Measurements from ENCODE around the gene UNC13D.
"Not testable (repeated sequence)": the region's sequence is repeated elsewhere in the genome, so short reads cannot be mapped to it uniquely, and the experiment has no call there.

UNC13D gene

DNA sequence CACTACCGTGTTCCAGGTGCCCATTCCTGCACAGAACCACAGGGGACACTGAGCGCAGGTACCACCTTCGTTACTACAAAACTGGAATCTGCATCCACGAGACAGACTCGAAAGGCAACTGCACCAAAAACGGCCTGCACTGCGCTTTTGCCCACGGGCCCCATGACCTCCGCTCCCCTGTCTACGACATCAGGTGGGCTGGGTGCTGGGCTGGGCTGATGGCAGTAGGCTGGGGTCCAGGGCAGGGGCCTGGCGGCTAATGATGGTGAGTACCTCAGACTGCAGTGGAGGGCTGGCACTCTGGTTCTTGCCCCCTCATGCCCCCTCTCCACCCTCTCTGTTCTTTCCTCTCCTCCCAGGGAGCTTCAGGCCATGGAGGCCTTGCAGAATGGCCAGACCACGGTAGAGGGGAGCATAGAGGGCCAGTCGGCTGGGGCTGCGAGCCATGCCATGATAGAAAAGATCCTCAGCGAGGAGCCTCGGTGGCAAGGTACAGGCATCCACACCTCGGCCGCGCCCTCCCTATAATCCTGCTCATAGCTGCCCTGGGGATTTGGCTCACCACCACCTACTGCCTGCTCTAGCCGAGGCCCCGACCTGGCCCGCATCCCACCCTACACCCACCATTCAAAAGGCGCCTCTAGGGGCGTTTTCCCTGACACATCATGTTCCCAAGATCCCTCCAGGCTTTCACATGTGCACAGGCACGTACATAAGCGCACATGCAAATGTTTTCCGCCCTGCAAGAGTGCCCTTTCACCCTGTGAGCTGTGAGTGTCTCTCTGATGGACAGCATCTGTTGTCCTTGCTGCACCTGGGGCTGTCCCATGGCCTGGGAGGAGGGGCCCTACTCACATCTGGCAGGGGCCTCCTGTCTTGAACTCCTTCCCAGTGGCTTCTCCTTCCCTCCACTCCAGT is 31.8 kb downstream of the UNC13D start:
- H3K27ac Mint-ChIP-seq: no peak overlapping the region
- no peak for DNase-seq
- H3K9me3 Mint-ChIP-seq: no peaks in the 10 kb centered on the region
- H3K4me3 Mint-ChIP-seq: no peak overlapping the region
- H3K27me3 Mint-ChIP-seq: no peaks in the 10 kb centered on the region
- no peaks in the 10 kb centered on the region for H3K4me1 Mint-ChIP-seq
- CTCF ChIA-PET: no interaction called here
- peaks cover 16% of the 10 kb centered on the region for H3K36me3 Mint-ChIP-seq

DNA sequence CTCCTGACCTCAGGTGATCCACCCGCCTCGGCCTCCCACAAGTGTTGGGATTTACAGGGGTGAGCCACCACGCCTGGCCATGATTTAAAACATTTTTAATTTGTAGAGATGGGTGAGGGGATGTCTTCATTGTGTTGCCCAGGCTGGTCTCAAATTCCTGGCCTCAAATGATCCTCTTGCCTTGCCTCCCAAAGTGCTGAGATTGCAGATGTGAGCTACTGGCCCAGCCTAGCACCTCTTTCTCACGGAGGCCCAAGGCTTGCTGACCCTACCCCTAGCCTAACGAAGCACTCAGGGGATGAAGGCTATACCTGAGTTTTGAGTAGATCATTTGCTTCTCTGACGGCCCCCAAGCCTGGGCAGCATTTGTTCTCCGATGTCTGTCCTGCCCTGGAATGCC is 33.0 kb downstream of the UNC13D start:
- Mint-ChIP-seq H3K27me3 (no peaks in the 10 kb centered on the region), H3K27ac (no peak overlapping the region), H3K4me3 (no peak overlapping the region), H3K36me3 (peaks cover 16% of the 10 kb centered on the region), H3K9me3 (no peaks in the 10 kb centered on the region), H3K4me1 (no peaks in the 10 kb centered on the region)
- CTCF ChIA-PET: no interaction called here
- no peak for DNase-seq

DNA sequence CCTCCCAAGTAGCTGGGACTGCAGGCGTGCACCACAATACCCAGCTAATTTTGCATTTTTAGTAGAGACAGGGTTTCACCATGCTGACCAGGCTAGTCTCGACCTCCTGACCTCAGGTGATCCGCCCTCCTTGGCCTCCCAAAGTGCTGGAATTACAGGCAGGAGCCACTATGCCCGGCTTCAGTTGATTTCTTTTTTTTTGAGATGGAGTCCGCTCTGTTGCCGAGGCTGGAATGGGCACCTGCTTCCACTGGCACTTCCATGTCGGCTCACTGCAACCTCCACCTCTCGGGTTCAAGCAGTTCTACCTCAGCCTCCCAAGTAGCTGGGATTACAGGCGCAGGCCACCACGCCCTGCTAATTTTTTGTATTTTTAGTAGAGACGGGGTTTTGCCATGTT is 33.4 kb downstream of the UNC13D start:
- H3K27ac Mint-ChIP-seq, CTCF ChIA-PET, H3K4me3 Mint-ChIP-seq, H3K27me3 Mint-ChIP-seq, DNase-seq, H3K9me3 Mint-ChIP-seq, H3K4me1 Mint-ChIP-seq: not testable (repeated sequence)
- H3K36me3 Mint-ChIP-seq: peaks cover 15% of the 10 kb centered on the region

DNA sequence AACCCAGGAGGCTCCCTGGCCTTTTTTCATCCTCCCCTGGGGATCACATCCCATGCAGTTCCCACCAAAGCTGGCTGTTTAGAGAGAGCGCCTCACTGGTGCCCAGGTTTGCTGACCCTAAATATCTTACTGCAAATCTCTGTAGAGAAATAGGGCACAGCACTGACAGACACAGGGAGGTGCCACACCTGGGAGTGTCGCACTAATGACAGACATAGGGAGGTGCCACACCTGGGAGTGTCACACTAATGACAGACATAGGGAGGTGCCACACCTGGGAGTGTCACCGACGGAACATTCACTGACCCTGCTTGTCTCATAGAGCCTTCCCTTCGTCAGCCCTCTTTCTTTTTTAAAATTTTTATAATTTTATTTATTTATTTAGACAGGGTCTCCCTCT is 34.0 kb downstream of the UNC13D start:
- Mint-ChIP-seq H3K27me3 (no peaks in the 10 kb centered on the region), H3K4me3 (no peak overlapping the region), H3K36me3 (peaks cover 13% of the 10 kb centered on the region), H3K4me1 (no peaks in the 10 kb centered on the region), H3K27ac (no peak overlapping the region), H3K9me3 (no peaks in the 10 kb centered on the region)
- CTCF ChIA-PET: interaction anchor here (0.9 kb wide), 1 partner anchor 17 kb away, joined by 3 read pairs; no protein-coding TSS in a partner anchor
- no peak for DNase-seq

DNA sequence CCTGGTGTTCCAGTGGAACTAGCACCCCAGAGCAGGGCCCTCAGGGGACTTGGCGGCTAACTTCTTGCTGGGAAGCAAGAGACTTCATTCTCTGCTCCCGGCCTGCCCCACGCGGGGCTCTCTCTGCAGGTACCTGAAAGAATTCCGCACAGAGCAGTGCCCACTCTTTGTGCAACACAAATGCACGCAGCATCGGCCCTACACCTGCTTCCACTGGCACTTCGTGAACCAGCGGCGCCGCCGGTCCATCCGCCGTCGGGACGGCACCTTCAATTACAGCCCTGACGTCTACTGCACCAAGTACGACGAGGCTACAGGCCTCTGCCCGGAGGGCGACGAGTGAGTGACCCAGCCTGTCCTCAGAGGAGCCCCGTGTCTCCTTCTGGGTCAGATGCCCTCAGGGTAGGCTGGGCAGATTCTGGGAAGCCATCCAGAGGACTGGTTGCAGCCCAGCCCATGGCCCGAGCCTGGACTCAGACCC is 34.5 kb downstream of the UNC13D start:
- no peak for DNase-seq
- Mint-ChIP-seq H3K36me3 (peaks cover 13% of the 10 kb centered on the region), H3K27me3 (no peaks in the 10 kb centered on the region), H3K4me3 (no peak overlapping the region), H3K4me1 (no peaks in the 10 kb centered on the region), H3K27ac (no peak overlapping the region), H3K9me3 (no peaks in the 10 kb centered on the region)
- CTCF ChIA-PET: interaction anchor here (0.9 kb wide), 1 partner anchor 17 kb away, joined by 3 read pairs; no protein-coding TSS in a partner anchor

DNA sequence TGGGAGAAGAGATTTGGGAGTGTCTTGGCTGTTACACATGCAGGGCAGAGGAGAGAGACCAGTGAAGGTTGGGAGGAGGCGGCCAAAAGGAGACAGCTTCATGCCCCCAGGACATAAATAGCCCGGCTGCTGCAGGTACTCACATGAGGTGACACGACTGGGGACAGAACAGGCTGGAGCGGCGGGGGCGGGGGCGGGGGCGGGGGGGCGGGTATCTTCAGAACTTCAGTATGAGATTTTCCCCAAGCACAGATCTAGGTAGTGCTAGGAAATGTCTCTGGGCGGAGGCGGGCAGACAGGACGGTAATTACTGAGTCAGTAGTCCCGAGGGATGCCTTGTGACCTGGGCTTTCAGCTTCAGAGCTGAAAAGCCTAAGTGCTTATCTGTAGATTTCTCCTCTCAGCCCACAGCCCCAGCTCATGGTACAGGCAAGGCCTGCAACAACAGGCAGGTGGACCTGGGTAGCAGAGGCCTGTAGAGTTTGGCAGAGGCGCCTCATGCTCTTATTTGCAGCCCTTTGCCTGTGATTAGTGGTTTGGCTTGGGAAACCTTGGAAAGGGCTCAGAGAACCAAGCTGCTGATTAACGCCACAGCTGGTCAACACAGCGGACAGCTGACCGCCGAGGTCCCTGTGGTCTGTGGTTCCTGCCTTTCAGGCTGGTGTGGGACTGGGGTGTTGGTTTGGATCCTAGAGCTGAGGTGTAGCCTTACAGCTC is 35.1 kb downstream of the UNC13D start:
- Mint-ChIP-seq H3K4me3 (no peak overlapping the region), H3K27ac (no peak overlapping the region), H3K27me3 (no peaks in the 10 kb centered on the region), H3K36me3 (peaks cover 11% of the 10 kb centered on the region), H3K9me3 (no peaks in the 10 kb centered on the region), H3K4me1 (peaks cover 1% of the 10 kb centered on the region)
- no peak for DNase-seq
- CTCF ChIA-PET: interaction anchor here (0.9 to 1.4 kb wide), 3 partner anchors 9 to 38 kb away, joined by 3 to 7 read pairs (median 5); no protein-coding TSS in a partner anchor

DNA sequence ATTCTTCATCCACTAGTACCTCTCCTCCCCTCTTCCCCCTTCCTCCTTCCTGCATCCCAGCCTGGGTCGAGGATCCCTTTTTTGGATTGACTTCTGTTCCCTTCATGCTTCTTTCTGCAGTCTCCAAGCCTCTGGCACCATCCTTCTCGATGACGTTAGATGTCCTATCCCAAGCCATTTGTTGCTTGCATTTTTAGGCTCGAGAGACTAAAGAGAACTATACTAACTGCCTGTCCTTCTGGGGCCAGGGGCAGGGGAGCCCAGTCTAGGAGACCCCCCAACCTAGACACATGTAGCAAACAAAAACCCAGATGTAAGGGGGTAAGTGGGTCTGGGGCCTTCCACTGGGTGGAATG is 35.7 kb downstream of the UNC13D start:
- CTCF ChIA-PET: interaction anchor here (1.0 to 1.5 kb wide), 4 partner anchors 9 to 69 kb away, joined by 5 to 7 read pairs (median 5); no protein-coding TSS in a partner anchor
- DNase-seq: no peak
- Mint-ChIP-seq H3K4me3 (no peak overlapping the region), H3K36me3 (peaks cover 8% of the 10 kb centered on the region), H3K4me1 (peaks cover 6% of the 10 kb centered on the region), H3K9me3 (no peaks in the 10 kb centered on the region), H3K27ac (no peak overlapping the region), H3K27me3 (no peaks in the 10 kb centered on the region)

DNA sequence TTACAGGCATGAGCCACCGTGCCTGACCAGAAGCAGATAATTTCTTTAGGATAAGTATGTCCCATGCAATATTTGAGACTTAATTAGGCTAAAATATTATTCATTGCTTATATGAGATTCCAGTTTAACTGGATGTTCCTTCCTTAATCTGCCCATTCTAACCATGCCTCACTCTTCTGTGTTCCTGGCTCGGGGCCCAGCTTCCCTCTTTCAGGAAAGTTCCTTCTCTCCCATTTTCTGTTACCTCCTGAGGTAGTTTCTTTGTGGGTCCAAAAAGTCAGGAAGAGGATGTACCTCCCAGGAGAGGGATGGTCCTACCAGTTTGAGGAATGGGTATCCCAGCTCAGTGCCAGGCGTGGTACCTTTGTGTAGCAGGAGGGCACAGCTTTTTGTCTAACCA is 36.3 kb downstream of the UNC13D start:
- no peak for DNase-seq
- CTCF ChIA-PET: interaction anchor here (1.0 to 1.5 kb wide), 4 partner anchors 8 to 69 kb away, joined by 5 to 7 read pairs (median 5); no protein-coding TSS in a partner anchor
- Mint-ChIP-seq H3K36me3 (peaks cover 7% of the 10 kb centered on the region), H3K9me3 (no peaks in the 10 kb centered on the region), H3K4me1 (peaks cover 10% of the 10 kb centered on the region), H3K27me3 (no peaks in the 10 kb centered on the region), H3K4me3 (no peak overlapping the region), H3K27ac (peak overlapping the region; percentile 63)

DNA sequence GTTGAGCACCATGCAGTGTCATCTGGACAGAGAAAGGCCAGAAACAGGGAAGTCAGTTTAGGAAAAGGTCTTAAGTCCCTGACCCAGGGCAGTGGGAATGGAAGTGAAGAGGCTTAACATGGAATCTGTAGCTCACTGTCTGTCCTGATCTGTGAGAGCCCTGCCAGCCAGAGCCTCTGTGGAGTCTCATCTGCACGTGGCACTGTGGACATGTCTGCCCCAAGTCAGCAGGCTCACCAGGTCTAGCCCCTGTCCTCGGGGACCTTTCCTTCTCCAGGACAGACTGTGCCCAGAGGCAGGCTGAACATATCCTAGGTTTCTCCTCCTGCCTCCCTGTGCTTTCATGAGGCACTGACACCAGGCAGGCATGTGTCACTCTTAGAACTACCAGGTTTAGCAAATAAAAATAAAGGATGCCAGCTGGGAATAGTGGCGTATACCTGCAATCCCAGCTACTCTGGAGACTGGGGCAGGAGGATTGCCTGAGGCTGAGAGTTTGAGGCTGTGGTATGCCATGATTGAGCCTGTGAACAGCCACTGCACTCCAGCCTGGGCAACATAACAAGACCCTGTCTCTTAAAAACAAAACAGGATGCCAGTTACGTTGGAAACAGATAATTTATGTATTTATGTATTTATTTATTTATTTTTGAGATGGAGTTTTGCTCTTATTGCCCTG is 37.2 kb downstream of the UNC13D start:
- no peak for DNase-seq
- H3K4me1 Mint-ChIP-seq: peaks cover 10% of the 10 kb centered on the region
- H3K36me3 Mint-ChIP-seq: peaks cover 1% of the 10 kb centered on the region
- CTCF ChIA-PET: interaction anchor here (1.5 kb wide), 1 partner anchor 70 kb away, joined by 5 read pairs; no protein-coding TSS in a partner anchor
- no peaks in the 10 kb centered on the region for H3K27me3 Mint-ChIP-seq
- H3K9me3 Mint-ChIP-seq: no peaks in the 10 kb centered on the region
- no peak overlapping the region for H3K4me3 Mint-ChIP-seq
- H3K27ac Mint-ChIP-seq: no peak overlapping the region

DNA sequence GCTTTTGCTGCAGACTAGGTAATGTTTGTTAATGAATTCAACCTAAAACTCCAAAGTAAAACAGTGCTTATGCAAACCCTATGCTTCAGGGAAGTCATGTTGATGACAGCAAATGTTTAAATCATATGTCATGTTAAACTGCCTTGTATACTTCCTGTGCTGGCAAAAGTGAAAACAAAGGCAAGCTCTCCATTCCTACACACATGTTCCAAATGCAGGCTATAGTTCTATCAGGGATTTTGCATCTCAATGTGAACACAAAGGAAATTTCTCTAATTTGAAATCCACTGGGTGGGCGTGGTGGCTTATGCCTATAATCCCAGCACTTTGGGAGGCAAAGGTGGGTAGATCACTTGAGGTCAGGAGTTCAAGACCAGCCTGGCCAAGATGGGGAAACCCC is 40.3 kb downstream of the UNC13D start:
- Mint-ChIP-seq H3K27ac (peak overlapping the region; percentile 60), H3K36me3 (peaks cover 8% of the 10 kb centered on the region), H3K9me3 (no peaks in the 10 kb centered on the region), H3K27me3 (no peaks in the 10 kb centered on the region), H3K4me3 (no peak overlapping the region), H3K4me1 (peaks cover 10% of the 10 kb centered on the region)
- DNase-seq: no peak
- CTCF ChIA-PET: interaction anchor here (0.7 to 1.2 kb wide), 5 partner anchors 10 to 170 kb away, joined by 3 read pairs; no protein-coding TSS in a partner anchor

DNA sequence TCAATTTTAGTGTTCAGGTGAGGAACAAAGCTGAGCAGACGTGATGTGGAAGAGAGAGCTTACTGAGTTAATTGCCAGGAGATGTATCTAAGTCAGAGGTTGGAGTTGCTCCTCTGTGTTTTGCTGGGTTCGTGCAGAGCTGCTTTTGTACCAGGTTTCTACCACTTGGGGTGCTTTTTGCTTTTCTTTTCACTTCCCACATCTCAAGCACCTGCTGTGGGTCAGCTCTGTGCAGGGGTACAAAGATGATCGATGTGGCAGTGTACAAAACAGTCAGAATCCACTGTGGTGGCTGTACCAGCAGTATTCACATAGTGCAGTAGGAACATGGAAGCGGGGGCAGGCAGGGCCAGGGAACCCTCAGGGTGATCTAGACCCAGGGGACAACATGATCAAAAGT is 44.8 kb downstream of the UNC13D start:
- Mint-ChIP-seq H3K27ac (no peak overlapping the region), H3K27me3 (no peaks in the 10 kb centered on the region), H3K4me1 (peaks cover 10% of the 10 kb centered on the region), H3K4me3 (no peak overlapping the region), H3K9me3 (no peaks in the 10 kb centered on the region), H3K36me3 (peaks cover 14% of the 10 kb centered on the region)
- no peak for DNase-seq
- CTCF ChIA-PET: interaction anchor here (0.6 to 2.8 kb wide), 3 partner anchors 9 to 28 kb away, joined by 3 to 11 read pairs (median 7); no protein-coding TSS in a partner anchor

DNA sequence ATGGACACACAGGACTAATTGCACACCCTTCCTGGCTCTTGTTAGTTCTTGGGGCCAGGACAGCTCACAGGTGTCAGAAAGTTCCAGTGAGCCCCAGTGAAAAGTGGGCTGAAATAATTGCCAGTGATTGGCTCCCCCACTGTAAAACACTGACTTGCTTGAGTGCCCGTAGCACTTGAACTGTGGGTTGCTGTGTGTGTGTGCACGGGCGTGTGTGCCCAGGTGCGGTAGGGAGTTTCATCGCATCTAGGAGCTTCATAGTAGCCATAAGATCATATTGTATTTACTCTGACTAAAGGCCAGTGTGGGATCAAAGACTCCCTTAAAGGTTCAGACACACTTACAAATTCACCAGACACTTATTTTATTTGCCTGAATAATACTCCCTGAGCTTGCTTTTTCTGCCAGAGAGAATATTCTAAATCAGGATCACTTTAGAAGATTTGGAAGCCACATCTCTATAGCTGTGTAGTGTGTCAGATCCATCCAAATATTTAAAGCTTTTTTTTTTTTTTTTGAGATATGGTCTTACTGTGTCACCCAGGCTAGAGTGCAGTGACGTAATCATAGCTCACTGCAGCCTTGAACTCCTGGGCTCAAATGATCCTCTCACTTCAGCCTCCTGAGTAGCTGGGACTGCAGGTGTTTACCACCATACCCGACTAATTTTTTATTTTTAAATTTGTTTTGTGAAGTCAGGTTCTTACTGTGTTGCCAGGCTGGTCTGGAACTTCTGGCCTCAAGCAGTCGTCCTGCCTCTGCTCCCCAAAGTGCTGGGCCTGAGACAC is 48.2 kb downstream of the UNC13D start:
- no peak overlapping the region for H3K4me3 Mint-ChIP-seq
- DNase-seq: no peak
- peaks cover 27% of the 10 kb centered on the region for H3K36me3 Mint-ChIP-seq
- CTCF ChIA-PET: interaction anchor here (1.3 to 3.3 kb wide), 3 partner anchors 10 to 47 kb away, joined by 3 to 9 read pairs (median 8); partner anchors contain the start of gene GALK1
- H3K9me3 Mint-ChIP-seq: no peaks in the 10 kb centered on the region
- H3K4me1 Mint-ChIP-seq: peaks cover 14% of the 10 kb centered on the region
- H3K27ac Mint-ChIP-seq: no peak overlapping the region
- no peaks in the 10 kb centered on the region for H3K27me3 Mint-ChIP-seq

DNA sequence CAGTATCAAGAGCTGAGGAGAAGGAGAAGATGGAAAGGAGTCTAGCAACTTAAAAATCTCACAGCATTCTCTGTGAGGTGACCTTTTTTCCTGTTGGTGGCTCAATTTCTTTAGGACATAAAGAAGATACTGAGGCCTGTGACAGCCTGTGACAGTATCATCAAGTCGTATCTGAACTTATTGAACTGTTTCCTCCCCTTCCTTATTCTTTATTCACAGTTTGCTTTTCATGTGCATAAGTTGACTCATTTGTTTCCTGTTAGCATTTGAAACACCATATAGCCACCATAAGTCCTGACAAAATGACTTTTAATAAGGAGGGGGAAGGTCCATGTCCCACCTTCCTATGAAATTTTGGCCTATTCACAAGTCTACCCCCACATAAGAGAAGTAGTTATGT is 50.7 kb downstream of the UNC13D start:
- Mint-ChIP-seq H3K27ac (no peak overlapping the region), H3K4me1 (peaks cover 18% of the 10 kb centered on the region), H3K4me3 (no peak overlapping the region), H3K36me3 (peaks cover 20% of the 10 kb centered on the region), H3K27me3 (no peaks in the 10 kb centered on the region), H3K9me3 (no peaks in the 10 kb centered on the region)
- no peak for DNase-seq
- CTCF ChIA-PET: no interaction called here

Measured in activated naive CD4-positive, alpha-beta T cell treated with anti-CD3 and anti-CD28 coated beads, Interleukin-2, amount 10 ng/mL, durations not matched to agents 7 days and 5 days (primary cell).